Activated T-cell treated with anti-CD3 and anti-CD28 coated beads, Interleukin-2, amount 50 U/mL, for 48 hours (primary cell): ENCODE measurements around the gene OMP.

ENCODE experiments used
- DNase-seq, 2 experiments: peaks; one replicate each; pipeline ENCODE4 v3.0.0-alpha.2; 2020

OMP gene

GRCh38 chr11:77108436-77108835, 5.8 kb downstream of the OMP start:
- DNase-seq = no peak

GRCh38 chr11:77109236-77110019, 6.8 kb downstream of the OMP start:
- DNase-seq = no peak

- DNase-seq = no peak
These were observed 8.2 kb downstream of the OMP start for GRCh38 chr11:77110836-77111235.

- no peak for DNase-seq
These were observed 8.6 kb downstream of the OMP start for GRCh38 chr11:77111277-77111676.

DNA sequence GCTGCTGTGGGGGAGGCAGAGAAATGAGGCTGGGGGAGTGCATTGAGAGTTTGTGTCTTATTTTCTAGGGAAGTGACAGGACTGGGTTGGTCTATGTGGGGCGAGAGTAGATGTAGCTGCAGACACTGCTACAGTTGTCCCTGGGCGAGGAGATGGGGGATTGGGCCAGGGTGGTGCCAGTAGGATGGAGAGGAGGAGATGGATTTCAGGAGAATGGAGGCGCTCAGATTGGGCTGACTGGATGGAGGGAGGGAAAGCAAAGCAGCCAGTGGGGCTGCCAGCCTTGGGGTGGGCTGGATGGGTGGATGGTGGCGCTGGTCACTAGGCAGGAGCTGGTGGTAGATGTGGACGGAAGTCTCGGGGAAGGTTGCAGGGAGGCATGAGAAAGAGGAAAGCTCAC, 9.3 kb downstream of the OMP start:
- no peak for DNase-seq

- DNase-seq = no peak
These were observed 10.2 kb downstream of the OMP start for GRCh38 chr11:77112641-77113381.

DNA sequence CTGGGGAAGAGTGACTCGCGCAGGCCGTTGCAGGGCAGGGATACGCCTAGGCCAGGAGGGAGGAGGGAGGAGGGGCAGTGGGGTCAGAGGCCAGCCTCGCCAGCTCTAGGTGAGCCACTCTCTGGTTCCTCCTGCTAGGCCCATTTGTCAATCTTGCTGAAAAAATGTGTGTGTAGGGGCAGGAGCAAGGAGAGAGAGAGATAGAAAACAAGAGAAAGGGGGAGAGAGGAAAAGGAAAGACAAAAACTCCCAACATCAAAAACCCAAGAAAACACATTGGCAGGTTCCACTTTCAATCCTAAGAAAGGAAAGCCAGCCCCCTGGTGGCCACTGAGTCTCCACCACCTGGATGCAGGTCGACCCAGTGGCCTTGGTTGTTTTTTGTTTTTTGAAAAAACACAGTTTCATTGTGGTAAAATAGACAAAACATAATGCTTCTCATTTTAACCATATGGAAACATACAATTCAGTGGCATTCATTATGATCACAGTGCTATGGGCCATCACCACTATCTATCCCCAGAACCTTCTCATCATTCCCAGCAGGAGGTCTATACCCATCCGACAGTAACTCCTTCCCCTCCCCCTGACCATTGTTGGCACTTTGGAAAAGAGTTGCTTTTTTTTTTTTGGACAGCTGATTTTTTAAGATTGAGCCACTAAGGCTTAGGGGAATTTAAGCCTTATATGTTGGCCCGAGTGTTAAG, 10.9 kb downstream of the OMP start:
- DNase-seq = peak in 1 of 2 experiments; percentile 36

DNA sequence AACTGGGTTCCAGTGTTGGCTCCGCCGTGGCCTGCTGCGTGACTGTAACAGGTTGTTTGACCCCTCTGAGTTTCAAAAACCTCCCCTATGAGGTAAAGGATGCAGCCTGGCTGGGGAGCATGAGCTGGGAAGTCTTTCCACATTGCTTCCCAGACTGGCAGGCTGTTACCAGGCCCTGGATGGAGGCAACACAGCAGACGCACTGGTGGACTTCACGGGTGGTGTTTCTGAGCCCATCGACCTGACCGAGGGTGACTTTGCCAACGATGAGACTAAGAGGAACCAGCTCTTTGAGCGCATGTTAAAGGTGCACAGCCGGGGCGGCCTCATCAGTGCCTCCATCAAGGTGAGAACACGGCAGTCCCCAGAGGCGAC, 11.4 kb downstream of the OMP start:
- DNase-seq = no peak

DNA sequence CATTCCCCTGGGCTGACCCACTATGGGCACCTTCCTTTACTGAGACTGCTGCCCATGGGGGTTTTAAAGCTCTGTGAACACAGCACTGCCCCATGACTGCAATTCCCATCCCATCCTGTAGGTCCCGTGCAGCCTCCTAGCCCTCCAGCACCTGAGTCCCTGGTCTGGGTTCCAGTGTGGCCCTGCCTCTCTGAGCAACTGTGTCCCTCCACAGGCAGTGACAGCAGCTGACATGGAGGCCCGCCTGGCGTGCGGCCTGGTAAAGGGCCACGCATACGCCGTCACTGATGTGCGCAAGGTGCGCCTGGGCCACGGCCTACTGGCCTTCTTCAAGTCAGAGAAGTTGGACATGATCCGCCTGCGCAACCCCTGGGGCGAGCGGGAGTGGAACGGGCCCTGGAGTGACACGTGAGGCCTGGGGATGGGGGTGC, 12.6 kb downstream of the OMP start:
- DNase-seq = no peak

DNA sequence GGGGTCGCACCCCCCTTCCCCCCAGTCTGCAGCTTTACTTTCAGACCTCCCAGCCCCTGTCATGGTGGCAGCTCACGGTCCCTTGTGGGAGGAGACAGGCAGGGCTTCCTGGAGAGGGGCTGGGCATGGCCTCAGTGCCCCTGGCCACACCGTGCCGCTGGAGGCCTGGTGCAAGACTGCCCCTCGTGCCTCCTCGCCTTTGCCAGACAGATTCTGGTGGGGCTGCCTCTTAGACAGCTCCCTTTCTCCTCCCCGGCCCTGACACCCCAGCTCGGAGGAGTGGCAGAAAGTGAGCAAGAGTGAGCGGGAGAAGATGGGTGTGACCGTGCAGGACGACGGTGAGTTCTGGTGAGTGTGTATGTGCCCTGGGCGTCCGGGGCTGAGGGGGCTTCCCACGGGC, 13.3 kb downstream of the OMP start:
- no peak for DNase-seq

GRCh38 chr11:77117492-77117891, 14.9 kb downstream of the OMP start:
- DNase-seq = no peak

- no peak for DNase-seq
These were observed 15.4 kb downstream of the OMP start for GRCh38 chr11:77118086-77118485.

DNA sequence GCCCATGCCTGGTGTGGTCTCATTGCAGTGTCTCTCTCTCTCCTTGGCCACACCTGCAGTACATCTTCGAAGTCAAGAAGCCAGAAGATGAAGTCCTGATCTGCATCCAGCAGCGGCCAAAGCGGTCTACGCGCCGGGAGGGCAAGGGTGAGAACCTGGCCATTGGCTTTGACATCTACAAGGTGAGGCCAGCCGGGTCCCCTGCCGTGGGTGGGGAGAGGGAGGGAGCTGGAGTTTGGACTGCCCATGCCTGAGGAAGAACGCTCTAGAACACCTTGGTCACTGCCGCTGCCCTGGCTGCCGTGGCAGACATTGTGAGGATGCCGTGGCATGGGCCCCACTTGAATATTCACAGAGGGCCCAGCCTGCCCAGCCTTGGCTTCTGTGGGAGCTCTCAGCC, 16.3 kb downstream of the OMP start:
- no peak for DNase-seq

DNA sequence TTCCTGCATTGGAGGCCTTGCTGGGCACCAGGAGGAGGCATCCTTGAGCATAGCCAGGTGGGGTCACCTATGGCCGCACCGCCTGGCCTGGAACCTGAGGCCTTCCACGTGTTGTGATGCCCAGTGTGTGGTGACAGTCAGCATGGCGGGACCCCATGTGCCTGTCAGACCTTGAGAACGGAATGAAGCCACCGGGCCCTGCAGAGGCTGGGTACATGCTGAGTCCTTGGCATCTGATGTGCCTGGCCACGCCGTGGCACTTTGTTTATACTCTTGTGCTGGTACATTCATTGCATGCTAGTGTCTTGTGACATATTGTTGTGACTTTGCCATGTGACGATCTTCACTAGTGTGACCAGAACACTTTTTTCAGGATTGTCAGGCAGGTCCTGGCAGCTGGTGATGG, 16.9 kb downstream of the OMP start:
- no peak for DNase-seq

DNA sequence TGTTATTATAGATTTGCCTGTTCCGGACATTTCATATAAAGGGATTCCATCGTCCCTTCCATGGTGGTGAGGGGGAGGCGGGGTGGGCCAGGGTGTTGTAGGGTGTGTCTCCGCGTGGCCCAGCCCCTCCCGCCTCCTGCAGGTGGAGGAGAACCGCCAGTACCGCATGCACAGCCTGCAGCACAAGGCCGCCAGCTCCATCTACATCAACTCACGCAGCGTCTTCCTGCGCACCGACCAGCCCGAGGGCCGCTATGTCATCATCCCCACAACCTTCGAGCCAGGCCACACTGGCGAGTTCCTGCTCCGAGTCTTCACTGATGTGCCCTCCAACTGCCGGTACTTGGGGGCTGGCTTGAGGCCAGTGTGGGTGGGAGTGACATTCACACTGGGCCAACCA, 17.9 kb downstream of the OMP start:
- DNase-seq = no peak

GRCh38 chr11:77121096-77121640, 18.5 kb downstream of the OMP start:
- no peak for DNase-seq

- no peak for DNase-seq
These were observed 19.4 kb downstream of the OMP start for GRCh38 chr11:77121876-77122575.

GRCh38 chr11:77122576-77123212, 20.1 kb downstream of the OMP start:
- DNase-seq = no peak

DNA sequence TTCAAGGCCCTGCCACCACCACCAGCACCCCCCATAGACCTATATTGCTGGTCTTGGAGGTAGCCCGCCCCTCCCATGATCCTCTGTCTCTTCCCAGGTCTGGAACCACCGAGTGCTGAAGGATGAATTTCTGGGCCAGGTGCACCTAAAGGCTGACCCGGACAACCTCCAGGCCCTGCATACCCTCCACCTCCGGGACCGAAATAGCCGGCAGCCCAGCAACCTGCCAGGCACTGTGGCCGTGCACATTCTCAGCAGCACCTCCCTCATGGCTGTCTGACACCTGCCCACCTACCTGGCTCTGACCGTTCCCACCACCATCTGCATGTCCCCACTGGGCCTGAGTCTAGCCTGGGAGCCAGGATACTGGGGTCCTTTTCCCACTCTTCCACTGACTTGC, 21.0 kb downstream of the OMP start:
- DNase-seq = no peak

DNA sequence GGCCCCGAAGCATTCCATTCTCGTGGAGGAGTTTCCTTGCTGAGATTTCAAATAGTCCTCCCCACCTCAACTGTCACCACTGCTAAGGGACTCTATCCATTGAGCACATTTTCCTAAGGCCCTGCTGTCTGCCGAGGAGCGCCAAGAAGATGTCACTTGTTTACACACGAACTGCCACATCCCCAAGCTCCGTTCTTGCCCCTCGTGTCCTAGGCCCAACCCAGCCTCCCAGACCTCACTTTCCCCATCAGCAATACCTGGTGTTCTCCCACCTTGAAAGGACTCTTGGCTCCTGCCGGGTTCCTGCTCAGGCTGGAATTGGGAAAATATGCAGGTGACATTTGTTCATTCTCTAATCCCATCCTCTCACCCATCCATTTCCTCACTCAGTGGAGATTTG, 21.4 kb downstream of the OMP start:
- DNase-seq = no peak

DNA sequence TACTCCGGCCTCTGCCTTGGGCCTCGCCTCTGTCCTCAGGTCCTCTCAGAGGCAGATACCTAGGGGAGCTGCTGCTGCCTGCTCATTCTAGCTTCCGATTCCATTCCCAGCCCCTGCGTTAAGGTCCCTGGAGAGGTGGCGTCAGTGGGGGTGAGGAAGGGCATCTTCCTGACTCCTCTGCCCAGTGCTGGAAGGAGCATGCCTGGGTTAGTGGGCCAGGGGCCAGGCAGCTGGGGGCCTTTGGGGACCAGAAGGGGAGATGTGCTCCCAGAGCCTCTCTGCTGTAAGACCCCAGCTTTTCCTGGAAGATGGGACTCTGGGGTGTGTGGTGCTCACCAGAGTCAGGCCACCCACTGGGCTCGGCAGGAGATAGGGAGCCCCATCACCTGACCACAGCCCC, 21.8 kb downstream of the OMP start:
- DNase-seq = no peak

DNA sequence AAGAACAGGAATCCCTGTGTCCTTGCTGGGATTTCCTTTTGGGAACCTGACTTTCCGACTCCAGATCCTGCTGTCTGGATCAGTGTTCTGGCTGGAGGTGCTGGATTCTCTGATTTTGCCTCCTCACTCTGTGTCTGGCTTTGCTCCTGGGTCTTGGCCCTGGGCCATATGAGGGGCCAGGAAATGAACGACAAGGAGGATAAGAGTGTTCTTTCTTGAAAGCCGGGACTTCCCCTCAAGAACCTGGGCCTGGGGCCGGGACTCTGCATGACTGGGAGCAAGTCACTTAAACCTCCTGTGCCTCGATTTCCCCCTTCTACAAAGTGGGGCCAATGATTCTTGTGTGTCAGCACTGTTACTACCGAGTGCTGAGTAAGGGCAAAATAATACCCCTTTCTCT, 22.6 kb downstream of the OMP start:
- DNase-seq = no peak

- DNase-seq = no peak
These were observed 23.1 kb downstream of the OMP start for GRCh38 chr11:77125695-77126094.
